Vagina (tissue), 2 donors: ENCODE results near the gene TNS4. TPM values are rescaled to one million over a fixed set of nuclear protein-coding genes. Genes with fewer than 3 reads are reported as not detected.

Experiments
- DNase-seq, 2 donors: peaks; one replicate each; pipeline ENCODE4 v3.0.0-alpha.2; 2017; ENCODE audit errors: extremely low spot score in 2 of 2
- H3K27ac ChIP-seq: fragments of 200-600 bp; sonication (generic); one replicate; pipeline ENCODE4 v1.5.1; 2019
- H3K27me3 ChIP-seq: fragments of 200-600 bp; sonication (generic); one replicate; pipeline ENCODE4 v1.5.1; 2019
- H3K36me3 ChIP-seq, 2 donors: fragments of 200-600 bp; sonication (generic); one replicate each; pipeline ENCODE4 v1.5.1; 2017 to 2019
- H3K4me1 ChIP-seq: fragments of 200-600 bp; sonication (generic); one replicate; pipeline ENCODE4 v1.5.1; 2019
- H3K4me3 ChIP-seq, 2 donors: fragments of 200-600 bp; sonication (generic); 1 replicate in 1 of 2; 2 replicates in 1 of 2; pipeline ENCODE4 v1.5.1; 2016 to 2019
- H3K9me3 ChIP-seq: fragments of 200-600 bp; sonication (generic); one replicate; pipeline ENCODE4 v1.5.1; 2019
- CTCF ChIP-seq, 3 experiments: fragments of 450-650 bp in 2 of 3; fragments of 200-600 bp in 1 of 3; sonication (generic) in 1 of 3; IDR thresholded peaks; one replicate each; pipeline ENCODE4 v1.5.1; 2017 to 2019; ENCODE audit warnings: antibody characterized with exemption in 3 of 3, mild to moderate bottlenecking in 2 of 3, moderate library complexity in 2 of 3
- POLR2A ChIP-seq, 2 donors: fragments of 450-650 bp; IDR thresholded peaks; one replicate each; pipeline ENCODE4 v1.6.1; 2017; ENCODE audit warnings: antibody characterized with exemption in 2 of 2, mild to moderate bottlenecking in 2 of 2, moderate library complexity in 2 of 2
- POLR2AphosphoS5 ChIP-seq, 2 donors: sonication (generic); formaldehyde crosslinking; IDR thresholded peaks; one replicate each; pipeline ENCODE4 v1.9.0; 2017; ENCODE audit warnings: antibody characterized with exemption in 2 of 2, mild to moderate bottlenecking in 2 of 2, low read depth in 1 of 2; ENCODE audit not compliant: insufficient read depth in 1 of 2
- intact Hi-C: fragments of 100-400 bp; cut with DNase I; formaldehyde crosslinking; loops from one replicate; pipeline ENCODE4 v1.15.1; 2023
- total RNA-seq: library from RNA; depleted of rRNA; stranded (reverse); fragments of >200 nt; gene quantifications from one replicate; pipeline ENCODE4 v1.2.3, GENCODE V29; 2016

Gene TNS4
- total RNA-seq, 1 donor from 2014 or later = 296 TPM

- intact Hi-C loops = no loop called here
- Histone ChIP-seq H3K36me3 (no peaks in the 10 kb centered on the region), H3K4me3 (no peak overlapping the region), H3K27me3 (no peaks in the 10 kb centered on the region), H3K9me3 (no peaks in the 10 kb centered on the region), H3K27ac (no peak overlapping the region), H3K4me1 (peaks cover 70% of the 10 kb centered on the region)
- no peak for DNase-seq
- no peak for TF ChIP-seq POLR2A (IDR thresholded peaks at IDR 0.05)
Measured at GRCh38 chr17:40482722-40483121, 18.7 kb downstream of the TNS4 start.

GRCh38 chr17:40481106-40481505 is 20.3 kb downstream of the TNS4 start:
- H3K27ac ChIP-seq = peak overlapping the region; percentile 51

GRCh38 chr17:40480501-40481003 is 20.9 kb downstream of the TNS4 start:
- Histone ChIP-seq H3K27ac (peak overlapping the region; percentile 51), H3K4me1 (peaks cover 67% of the 10 kb centered on the region), H3K27me3 (no peaks in the 10 kb centered on the region), H3K36me3 (peaks cover 0 to 5% of the 10 kb centered on the region in 2 donors), H3K9me3 (no peaks in the 10 kb centered on the region), H3K4me3 (no peak overlapping the region)
- intact Hi-C loops = no loop called here
- DNase-seq = no peak
- TF ChIP-seq POLR2AphosphoS5 (IDR thresholded peaks at IDR 0.05; ENCODE audit: insufficient read depth in 1 of 2, low read depth in 1 of 2) (peak in 1 of 2 donors; percentile 47), POLR2A (IDR thresholded peaks at IDR 0.05) (no peak), CTCF (IDR thresholded peaks at IDR 0.05) (no peak)

More at GRCh38 chr17:40481106-40481505, 20.3 kb downstream of the TNS4 start:
- H3K9me3 ChIP-seq = no peaks in the 10 kb centered on the region
- DNase-seq = no peak
- no peak overlapping the region for H3K4me3 ChIP-seq
- intact Hi-C loops = no loop called here
- peaks cover 64% of the 10 kb centered on the region for H3K4me1 ChIP-seq
- H3K36me3 ChIP-seq = peaks cover 0 to 5% of the 10 kb centered on the region in 2 donors
- no peaks in the 10 kb centered on the region for H3K27me3 ChIP-seq
- TF ChIP-seq POLR2A (IDR thresholded peaks at IDR 0.05) = no peak
- TF ChIP-seq CTCF (IDR thresholded peaks at IDR 0.05) = no peak
- TF ChIP-seq POLR2AphosphoS5 (IDR thresholded peaks at IDR 0.05; ENCODE audit: insufficient read depth in 1 of 2, low read depth in 1 of 2) = no peak

- no peaks in the 10 kb centered on the region for H3K9me3 ChIP-seq
- peaks cover 0 to 5% of the 10 kb centered on the region in 2 donors for H3K36me3 ChIP-seq
- peak overlapping the region; percentile 51 for H3K27ac ChIP-seq
- no peak for DNase-seq
- no peaks in the 10 kb centered on the region for H3K27me3 ChIP-seq
- no peak for TF ChIP-seq CTCF (IDR thresholded peaks at IDR 0.05)
- no peak for TF ChIP-seq POLR2AphosphoS5 (IDR thresholded peaks at IDR 0.05; ENCODE audit: insufficient read depth in 1 of 2, low read depth in 1 of 2)
- no peak for TF ChIP-seq POLR2A (IDR thresholded peaks at IDR 0.05)
- H3K4me3 ChIP-seq = no peak overlapping the region
- H3K4me1 ChIP-seq = peaks cover 65% of the 10 kb centered on the region
- intact Hi-C loops = loop anchor here (5.0 kb wide), 1 partner anchor 38 kb away; the partner anchor contains the start of gene IGFBP4
Measured at GRCh38 chr17:40479754-40480480, 21.5 kb downstream of the TNS4 start.

GRCh38 chr17:40478486-40478885 is 22.9 kb downstream of the TNS4 start:
- H3K9me3 ChIP-seq = no peaks in the 10 kb centered on the region
- H3K4me1 ChIP-seq = peaks cover 62% of the 10 kb centered on the region
- no peaks in the 10 kb centered on the region for H3K27me3 ChIP-seq
- no peak overlapping the region for H3K4me3 ChIP-seq
- no peak for DNase-seq
- intact Hi-C loops = loop anchor here (5.0 kb wide), 1 partner anchor 36 kb away; the partner anchor contains the start of gene IGFBP4
- peaks cover 0 to 5% of the 10 kb centered on the region in 2 donors for H3K36me3 ChIP-seq
- no peak overlapping the region for H3K27ac ChIP-seq
- TF ChIP-seq POLR2A (IDR thresholded peaks at IDR 0.05) (no peak), POLR2AphosphoS5 (IDR thresholded peaks at IDR 0.05; ENCODE audit: insufficient read depth in 1 of 2, low read depth in 1 of 2) (no peak), CTCF (IDR thresholded peaks at IDR 0.05) (no peak)
